GM18520 (cell line): ENCODE data around the gene CAMSAP3.
"Not testable (repeated sequence)": the region's sequence is repeated elsewhere in the genome, so short reads cannot be mapped to it uniquely, and the experiment has no call there.

Experiments used
- ATAC-seq: cut with Tn5 transposase; IDR thresholded peaks from one replicate; pipeline ENCODE4 v1.9.1; 2021; ENCODE audit not compliant: unreplicated experiment

Gene CAMSAP3

DNA sequence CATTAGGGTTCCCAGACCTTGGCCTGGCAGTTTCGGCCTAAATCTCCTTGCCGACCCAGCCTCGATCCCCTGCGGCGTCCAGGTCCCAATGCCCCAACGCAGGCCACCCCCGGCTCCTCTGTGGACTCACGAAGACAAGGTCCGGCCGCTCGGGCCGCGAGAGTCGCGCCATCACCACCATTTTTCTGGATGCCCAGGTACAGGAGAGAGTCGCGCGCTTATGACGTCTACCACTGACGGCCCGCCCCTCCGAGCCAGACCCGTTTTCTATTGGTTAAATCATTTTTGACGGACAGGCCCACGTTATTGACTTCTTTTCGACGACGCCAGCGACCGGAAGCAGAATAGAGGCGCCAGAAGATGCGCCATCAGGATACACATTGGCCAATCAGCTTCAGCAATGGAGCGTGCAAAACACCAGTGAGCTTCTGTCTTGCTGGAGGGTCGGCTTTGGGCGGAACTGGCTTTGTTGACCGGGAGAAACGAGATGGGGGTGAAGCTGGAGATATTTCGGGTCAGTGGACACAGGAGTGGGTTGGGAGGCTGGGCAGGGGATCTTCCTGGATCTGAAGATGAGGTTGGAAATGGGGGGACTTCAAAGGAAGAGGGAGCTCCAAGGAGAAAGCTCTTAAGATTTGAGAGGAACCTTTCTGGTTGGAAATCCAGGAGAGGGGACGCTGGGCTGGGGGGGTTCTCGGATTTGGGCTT, 33.8 kb downstream of the CAMSAP3 start, which contains the start of the genes PET100 and XAB2:
Gene PET100, plus strand, starts transcription at position 447 of the 708 bp plus-strand sequence. Its CDS starts 41 bp downstream, at position 488.
Gene XAB2, minus strand, starts transcription at position 199 of the 708 bp plus-strand sequence. Its CDS starts 18 bp downstream, at position 181.
- ATAC-seq = peak; percentile 98

DNA sequence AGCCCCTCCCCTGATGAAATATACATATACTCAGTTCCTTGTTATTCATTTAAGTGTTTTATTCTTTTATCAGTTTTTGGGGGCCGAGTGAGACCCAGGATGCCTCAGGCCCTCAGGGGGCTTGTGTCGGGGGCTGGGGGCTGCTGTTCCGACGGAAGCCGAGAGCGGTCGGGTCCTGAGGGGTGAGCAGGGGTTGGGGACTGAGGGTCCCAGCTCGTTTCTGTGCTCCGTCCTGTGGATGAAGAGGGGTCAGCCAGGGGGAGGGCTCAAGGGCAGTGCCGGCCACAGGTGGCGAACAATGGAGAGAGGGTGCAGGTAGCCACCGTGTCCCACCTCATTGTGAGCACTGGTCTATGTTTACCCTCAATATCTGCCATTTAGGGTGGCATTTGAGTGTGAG, 35.9 kb downstream of the CAMSAP3 start:
- ATAC-seq = no peak

DNA sequence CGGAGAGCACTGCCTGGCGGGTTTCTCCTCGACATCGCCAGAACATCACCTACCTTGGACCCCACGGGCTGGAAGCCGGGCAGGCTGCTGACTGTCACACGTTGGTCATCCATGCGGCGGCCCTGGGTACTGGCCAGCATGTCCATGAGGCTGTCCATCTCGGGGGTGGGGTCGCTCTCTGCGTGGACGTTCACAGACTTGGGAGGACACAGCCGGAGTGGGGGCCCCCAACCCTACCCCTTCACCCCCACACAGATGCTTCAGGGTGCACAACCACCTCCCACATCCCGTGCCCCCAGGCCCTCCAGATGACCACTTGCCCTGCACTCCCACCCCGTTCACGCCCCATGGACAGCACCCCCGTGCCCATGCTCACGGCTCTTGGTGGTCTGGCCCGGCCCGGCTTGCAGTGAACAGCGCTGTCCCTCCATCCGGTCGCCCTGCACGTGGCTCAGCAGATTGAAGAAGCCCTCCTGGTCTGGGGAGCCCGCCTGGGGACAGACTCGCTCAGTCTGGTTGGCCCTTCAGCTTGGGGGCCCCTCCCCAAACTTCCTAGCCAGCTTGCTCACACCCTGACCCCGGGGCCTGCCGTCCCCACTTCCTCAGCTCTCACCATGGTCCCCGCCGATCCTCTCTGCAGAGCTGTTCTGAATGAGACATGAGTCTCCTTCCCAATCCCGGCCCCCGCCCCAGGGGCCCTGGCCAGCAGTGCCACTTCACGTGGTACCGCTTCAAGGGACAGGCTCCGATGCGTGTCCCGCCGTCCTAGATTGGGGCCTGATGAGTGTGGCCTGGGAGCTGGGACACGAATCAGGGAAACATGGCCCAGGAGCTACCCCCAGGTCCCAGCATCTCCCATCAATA, 36.9 kb downstream of the CAMSAP3 start:
- ATAC-seq = no peak

DNA sequence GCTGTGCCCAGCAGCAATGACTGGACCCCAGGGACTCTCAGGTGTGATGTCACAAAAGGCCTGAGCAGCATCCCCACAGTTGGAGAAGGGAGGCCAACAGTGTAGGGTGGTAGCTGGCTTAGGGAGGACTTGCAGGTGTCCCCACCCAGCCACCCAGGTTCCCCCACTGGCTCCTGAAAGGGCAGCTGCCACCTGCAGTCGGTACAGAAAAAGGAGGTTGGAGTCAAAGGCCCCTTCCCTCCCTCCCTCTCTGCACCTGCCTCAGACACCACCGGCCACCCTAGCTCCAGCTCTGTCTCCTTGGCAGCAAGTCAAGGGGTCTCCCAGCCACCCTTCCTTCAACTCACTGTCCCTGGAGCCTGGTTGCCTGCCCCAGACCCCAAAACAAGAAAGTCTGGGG, 38.0 kb downstream of the CAMSAP3 start, which contains the start of gene PCP2:
Gene PCP2, minus strand, starts transcription at position 22 of the 400 bp plus-strand sequence. CDS start 262 bp downstream, outside the sequence.
- no peak for ATAC-seq

DNA sequence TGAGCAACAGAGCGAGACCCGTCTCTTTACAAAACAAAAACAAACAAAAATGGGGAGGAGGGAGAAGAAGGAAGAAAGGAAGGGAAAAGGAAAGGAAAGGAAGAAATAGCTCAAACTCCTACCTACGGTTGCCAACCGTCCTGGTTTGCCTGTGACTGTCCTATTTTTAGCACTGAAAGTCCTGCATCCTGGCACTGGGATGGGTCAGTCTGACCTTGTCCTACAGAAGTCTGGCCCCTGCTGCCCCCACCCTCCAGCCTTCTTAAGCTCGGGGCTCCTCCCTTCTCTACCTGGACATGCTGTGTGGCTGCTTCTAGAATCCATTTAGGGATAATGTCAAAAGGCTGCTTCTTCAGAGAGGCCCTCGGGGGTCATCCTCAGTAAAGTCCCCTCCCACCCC, 40.0 kb downstream of the CAMSAP3 start:
- ATAC-seq = no peak

DNA sequence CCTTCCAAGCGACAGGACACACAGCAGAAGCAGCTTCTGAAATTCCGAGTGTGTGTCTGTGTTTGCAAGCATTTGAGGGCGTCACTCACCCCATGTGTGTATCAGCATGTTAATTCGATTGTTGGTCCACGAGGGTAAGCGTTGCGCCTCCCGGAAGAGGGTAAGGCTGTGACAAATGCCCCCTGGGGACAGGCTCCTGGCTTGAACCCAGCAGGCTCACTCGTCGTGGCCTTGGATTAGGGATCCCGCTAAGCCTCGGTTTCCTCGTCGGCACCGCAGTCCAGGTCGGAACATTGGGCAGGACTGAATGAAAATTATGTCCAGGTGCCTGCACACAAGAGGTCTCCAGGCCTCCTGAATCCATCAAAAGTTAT, 40.6 kb downstream of the CAMSAP3 start:
- no peak for ATAC-seq

DNA sequence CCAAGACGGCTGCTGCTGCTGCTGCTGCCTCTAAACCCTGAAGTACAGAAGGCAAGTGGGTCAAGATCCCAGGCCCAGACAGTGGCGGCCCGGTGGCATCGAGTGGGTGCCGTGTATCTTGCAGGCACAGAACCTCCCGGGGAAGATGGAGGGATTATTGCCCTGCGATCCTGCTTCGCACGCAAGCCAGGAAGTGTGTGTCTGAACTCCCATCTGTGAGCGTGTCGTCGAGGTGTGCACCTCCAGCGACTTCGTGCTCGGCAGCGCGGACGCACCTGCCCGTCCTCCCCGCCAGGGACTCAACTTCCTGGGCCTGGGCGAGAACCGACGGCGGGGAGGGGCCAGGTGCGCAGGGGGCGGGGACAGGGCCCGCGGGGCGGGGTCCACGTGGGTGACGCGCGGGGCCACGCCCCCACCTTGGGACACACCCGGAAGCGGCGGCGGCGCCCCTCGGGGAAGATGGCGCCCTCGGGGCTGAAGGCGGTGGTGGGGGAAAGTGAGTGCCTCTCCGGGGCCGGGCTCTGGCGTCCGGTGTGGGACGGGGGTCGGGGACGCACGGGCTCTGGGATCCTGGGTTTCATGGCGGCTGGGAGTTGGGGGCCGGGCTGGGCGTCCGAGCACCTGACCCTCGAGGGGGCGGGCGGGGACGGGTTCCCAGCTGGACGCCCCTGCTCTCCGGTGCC, 41.2 kb downstream of the CAMSAP3 start, which contains the start of gene STXBP2:
Gene STXBP2, plus strand, starts transcription at position 420 of the 683 bp plus-strand sequence. Its CDS starts 40 bp downstream, at position 460.
- ATAC-seq = peak; percentile 42

DNA sequence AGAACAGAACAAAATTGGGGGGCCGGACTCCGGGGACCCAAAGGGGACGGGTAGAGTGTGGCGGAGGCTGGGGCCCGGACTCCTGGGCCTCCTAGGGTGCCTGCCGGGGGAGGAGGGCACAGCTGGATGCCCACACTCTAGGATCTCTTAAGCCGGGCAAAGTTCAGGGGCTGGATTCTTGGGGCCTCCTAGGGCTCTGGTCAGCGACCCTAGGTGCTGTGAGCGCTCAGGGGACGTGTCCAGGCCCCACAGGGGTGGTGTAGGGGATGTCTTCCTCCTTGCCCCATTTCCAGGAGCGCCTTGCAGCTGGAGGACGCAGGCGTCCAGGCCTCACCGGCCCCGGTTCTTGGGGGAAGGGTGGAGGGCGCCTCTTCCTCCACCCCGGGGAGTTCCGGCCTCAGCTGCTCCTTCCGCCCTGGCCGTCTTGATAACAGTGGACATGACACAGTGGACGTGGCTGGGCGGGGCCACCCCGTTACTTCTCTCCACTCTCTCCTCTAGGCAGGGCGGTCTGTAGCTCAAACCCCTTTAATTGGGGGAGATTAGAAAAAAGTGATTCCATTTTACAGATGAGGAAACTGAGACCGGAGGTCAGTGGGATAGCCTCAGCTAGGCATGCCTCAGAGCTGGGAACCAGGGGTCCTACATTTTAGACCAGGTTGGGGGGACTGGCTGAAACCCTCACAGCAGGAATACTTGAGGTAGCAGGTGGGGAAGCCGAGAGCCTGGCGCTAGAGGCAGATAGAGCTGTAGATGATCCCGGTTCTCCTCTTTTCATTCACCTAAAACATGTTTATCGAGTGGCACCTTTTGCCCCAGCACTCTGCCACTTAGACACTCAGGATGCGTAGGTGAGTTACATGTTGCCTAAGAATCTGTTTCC, 42.0 kb downstream of the CAMSAP3 start:
- no peak for ATAC-seq

DNA sequence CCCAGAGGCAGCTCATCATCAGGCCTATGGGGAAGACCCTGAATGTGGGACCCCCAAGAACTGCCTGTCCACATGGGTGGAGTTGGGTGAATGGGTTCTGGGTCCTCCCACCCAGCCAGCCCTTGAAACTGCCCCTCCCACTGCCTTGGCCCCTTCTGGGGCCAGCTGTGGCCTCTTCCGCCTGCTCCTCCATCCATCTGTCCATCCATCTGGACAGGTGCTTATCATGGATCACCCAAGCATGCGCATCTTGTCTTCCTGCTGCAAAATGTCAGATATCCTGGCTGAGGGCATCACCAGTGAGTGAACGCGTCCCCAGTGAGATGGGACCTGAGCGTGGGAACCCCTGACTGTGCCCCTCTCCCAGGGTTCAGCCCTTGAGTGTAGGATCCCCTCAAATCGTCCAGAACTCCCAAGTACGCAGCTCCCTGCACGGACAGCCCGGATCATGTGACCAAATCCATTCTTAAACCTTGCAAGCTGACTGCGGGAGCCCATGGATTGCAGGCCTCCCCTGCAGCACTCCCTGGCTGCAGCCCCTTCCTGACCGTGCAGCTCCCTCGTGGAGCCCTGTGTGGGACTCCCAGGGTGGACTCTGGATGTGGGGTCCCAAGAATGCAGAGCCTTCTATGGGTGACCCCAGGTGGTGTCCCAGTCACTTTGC, 43.3 kb downstream of the CAMSAP3 start:
- ATAC-seq = no peak

DNA sequence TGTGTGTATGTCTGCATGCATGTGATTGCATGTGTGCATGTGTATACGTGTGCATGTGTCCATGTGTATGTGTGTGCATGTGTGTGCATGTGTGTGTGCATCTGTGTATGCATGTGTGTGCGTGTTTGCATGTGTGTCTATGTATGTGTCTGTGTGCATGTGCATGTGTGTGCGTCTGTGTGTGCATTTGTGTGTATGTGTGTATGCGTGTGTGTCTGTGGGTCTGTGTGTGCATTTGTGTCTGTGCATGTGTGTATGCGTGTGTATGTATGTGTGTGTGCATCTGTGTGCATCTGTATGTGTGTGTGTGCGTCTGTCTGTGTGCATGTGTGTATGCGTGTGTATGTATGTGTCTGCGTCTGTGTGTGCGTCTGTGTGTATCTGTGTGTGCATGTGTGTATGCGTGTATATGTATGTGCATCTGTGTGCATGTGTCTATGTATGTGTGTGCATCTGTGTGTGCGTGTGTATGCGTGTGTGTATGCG, 44.2 kb downstream of the CAMSAP3 start:
- ATAC-seq = no peak

DNA sequence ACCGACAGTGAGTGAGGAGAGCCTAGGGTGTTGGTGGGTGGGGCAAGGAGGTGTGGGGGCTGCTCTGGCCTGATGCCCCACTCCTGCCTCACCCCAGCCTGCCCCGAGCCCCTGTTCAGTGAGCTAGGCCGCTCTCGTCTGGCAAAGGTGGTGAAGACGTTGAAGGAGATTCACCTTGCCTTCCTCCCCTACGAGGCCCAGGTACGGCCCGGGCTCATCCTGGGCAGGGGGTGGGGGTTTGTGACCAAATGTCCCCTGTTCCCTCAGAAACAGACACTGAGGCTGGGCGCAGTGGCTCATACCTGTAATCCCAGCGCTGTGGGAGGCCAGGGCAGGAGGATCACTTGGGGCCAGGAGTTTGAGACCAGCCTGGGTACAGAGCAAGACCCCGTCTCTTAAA, 45.1 kb downstream of the CAMSAP3 start:
- no peak for ATAC-seq

DNA sequence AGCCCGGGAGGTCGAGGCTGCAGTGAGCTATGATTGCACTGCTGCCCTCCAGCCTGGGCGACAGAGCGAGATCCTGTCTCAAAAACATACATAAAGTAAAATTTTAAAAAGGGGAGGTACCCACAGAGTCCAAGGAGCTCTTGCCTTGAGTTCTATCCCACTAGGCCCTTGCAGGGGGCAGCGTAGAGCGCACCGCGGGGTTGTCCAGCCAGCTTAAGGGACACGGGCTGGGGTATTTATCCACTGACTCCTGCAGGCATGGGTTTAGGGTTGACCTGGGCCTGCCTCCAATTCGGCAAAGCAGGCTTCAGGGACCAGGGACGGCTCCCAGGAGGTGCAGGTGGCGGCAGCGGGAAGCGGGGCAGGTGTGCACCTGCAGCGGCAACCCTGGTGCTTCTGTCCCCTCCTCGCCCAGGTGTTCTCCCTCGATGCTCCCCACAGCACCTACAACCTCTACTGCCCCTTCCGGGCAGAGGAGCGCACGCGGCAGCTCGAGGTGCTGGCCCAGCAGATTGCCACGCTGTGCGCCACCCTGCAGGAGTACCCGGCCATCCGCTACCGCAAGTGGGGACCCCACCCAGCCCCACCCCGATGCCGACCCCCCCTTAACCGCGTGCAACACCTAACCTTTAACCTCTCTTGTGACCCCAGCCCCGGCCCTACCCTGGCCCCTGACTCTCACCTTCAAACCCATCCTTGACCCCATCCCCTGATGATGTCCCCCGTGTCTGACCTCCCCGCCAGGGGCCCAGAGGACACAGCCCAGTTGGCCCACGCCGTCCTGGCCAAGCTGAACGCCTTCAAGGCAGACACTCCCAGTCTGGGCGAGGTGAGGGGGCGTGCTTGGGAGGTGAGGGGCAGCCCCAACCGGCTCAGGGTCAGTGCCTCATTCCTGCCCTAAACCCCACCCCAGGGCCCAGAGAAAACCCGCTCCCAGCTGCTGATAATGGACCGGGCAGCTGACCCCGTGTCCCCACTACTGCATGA, 45.9 kb downstream of the CAMSAP3 start:
- no peak for ATAC-seq

DNA sequence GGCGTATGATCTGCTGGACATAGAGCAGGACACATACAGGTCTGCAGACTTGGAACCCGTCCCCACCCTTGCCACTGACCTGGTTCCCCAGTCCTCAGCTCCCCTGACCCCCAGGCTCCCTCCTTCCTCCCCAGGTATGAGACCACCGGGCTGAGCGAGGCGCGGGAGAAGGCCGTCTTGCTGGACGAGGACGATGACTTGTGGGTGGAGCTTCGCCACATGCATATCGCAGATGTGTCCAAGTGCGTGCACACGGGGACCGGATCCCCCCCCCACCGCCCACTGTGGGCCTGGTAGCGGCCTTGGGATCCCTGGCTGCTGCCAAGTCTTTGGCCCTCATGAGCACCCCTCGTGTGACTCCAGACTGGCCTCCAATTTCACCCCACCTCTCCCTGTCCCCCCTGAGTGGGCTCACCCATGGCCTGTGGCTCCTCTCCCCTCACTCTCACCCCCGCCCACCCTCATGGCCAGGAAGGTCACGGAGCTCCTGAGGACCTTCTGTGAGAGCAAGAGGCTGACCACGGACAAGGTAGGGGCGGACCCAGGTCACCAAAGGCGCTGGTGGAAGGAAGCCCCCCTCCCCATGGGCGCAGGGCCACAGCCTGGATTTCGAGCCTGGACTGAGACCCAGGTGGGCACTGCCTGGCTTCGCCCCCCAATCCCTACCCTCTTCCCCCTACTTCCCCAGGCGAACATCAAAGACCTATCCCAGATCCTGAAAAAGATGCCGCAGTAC, 46.8 kb downstream of the CAMSAP3 start:
- no peak for ATAC-seq

DNA sequence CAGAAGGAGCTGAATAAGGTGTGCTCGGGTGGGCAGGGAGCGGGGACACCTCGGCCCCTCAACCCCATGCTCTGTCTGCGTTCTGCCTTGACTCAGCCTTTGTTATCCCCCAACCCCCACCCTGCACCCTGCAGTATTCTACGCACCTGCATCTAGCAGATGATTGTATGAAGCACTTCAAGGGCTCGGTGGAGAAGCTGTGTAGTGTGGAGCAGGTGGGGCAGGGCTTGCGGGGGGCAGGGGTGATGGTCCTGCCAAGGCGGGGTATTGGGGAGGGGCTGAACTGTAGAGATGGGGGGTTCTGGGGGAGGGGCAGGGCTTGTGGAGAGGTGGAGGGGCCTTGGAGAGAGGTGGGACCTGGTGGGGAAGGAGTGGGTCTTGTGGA, 47.4 kb downstream of the CAMSAP3 start:
- ATAC-seq = no peak

DNA sequence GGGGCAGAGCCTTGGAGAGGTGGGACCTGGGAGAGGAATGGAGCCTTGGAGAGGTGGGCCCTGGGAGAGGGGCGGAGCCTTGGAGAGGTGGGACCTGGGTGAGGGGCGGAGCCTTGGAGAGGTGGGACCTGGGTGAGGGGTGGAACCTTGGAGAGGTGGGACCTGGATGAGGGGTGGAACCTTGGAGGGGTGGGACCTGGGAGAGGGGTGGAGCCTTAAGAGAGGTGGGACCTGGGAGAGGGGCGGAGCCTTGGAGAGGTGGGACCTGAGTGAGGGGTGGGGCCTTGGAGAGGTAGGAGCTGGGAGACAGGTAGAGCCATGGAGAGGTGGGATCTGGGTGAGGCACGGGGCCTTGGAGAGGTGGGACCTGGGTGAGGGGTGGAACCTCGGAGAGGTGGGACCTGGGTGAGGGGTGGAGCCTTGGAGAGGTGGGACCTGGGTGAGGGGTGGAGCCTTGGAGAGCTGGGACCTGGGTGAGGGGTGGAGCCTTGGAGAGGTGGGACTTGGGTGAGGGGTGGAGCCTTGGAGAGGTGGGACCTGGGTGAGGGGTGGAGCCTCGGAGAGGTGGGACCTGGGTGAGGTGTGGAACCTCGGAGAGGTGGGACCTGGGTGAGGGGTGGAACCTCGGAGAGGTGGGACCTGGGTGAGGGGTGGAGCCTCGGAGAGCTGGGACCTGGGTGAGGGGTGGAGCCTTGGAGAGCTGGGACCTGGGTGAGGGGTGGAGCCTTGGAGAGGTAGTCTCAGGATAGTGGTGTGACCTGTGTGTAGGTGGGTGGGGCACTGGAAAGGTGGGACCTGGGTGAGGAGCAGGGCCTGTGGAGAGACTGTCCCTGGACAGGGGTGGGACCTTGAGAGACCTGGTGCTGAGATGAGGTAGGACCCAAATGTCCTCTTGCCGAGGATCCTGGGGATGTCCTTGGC, 48.2 kb downstream of the CAMSAP3 start:
- not testable (repeated sequence) for ATAC-seq

DNA sequence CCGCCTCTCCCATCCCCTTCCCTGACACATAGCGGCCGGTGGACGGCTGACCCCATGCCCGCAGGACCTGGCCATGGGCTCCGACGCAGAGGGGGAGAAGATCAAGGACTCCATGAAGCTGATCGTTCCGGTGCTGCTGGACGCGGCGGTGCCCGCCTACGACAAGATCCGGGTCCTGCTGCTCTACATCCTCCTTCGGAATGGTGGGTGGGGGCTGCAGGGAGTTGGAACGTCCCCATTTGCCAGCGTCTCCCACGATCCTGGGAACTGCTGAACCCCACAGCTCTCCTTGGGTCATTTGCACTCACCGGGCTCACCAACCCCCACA, 48.9 kb downstream of the CAMSAP3 start:
- no peak for ATAC-seq

DNA sequence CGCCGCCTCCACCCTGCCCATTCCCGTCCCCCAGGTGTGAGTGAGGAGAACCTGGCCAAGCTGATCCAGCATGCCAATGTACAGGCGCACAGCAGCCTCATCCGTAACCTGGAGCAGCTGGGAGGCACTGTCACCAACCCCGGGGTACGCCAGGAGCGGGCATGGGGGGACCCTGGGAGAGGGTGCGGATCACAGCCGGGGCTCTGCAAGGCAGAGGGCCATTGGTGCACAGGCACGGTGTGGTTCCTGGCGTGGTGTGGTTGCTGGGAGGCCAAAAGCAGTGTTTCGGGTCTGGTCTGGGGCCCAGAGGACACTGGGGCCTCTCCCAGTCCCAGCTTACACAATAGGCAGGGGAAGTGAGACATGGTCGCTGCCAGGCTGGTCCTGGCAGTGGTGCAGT, 49.5 kb downstream of the CAMSAP3 start:
- ATAC-seq = no peak
